ENCODE results near the gene PI4K2A. TPM values are rescaled to one million over a fixed set of nuclear protein-coding genes. Genes with fewer than 3 reads are reported as not detected.

Gene PI4K2A
- total and polyA plus RNA-seq, 2 of the 13 experiments (the other 11 are each of a cell fraction or from before 2014, with no cell fraction given) = 10.9 to 14.3 TPM

DNA sequence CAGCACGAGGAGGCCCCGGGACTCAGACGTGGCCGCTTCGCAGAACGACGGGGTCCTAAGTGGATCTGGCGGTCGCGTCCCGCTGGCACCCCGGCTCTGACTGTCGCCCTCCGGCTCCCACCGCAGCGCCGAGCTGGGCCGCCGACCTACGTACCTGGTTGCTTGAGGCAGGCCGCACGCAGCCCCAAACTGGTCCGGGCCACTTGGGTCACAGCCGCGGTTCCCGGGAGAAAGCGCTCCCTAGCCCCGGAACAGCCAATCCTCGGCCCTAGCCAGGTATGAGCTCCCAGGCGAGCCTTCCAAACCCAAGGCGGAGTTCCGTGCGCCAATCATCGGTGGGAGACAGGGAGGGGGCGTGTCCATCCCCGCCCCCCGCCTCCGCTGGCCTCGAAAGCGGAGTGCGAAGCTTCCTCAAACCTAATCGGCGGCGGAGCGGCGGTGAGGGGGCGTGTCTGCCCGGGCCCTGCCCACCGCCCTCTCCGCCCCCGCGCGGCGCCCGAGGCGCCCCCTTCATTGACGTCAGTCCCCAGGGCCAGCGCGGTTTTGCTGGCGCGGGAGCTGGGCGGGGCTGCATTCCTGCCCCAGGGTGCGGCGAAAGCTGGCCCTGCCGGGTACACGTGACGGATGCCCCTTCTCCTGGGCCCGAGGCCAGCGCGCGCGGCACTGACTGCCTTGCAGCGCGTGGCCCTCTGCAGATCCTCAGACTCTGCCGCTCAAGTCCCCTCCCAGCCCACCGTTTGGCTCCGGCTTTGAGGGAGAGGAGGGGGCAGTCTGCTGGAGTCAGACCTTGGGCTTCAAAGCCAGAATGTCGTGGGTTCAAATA is 46.7 kb downstream of the PI4K2A start, which contains the start of gene AVPI1:
TSS of gene AVPI1 (minus strand) at position 280 of the 823 bp plus-strand sequence. CDS start 7,336 bp downstream, outside the sequence.
- Histone ChIP-seq H3K4me3 (replicated peaks in 1 of 3; ENCODE audit: insufficient read depth in 1 of 3, low read depth in 2 of 3, low read length in 3 of 3) (peak within 1 kb of the TSS; percentile 91 to 97 (median 95)), H3K79me2 (ENCODE audit: insufficient read depth, low read length) (peaks cover 43% of the 10 kb centered on the region), H3K4me2 (ENCODE audit: low read depth, low read length) (peak within 1 kb of the TSS; percentile 94), H3K27me3 (ENCODE audit: control insufficient read depth in 1 of 2, insufficient read depth in 2 of 2, low read length in 2 of 2) (no peaks in the 10 kb centered on the region; a peak in 1 of 5 replicates), H3K27ac (ENCODE audit: extremely low read length, insufficient read depth, low read length) (peak within 1 kb of the TSS; percentile 94), H2AFZ (ENCODE audit: low read length) (peak within 1 kb of the TSS; percentile 61), H3K36me3 (replicated peaks in 1 of 2; ENCODE audit: control insufficient read depth in 1 of 2, insufficient read depth in 2 of 2, low read length in 2 of 2) (no peaks in the 10 kb centered on the region), H4K20me1 (ENCODE audit: insufficient read depth, low read length) (peaks cover 10% of the 10 kb centered on the region), H3K9me3 (ENCODE audit: low read length) (no peaks in the 10 kb centered on the region), H3K9ac (ENCODE audit: insufficient read depth, low read depth, low read length) (peak within 1 kb of the TSS; percentile 96), H3K4me1 (ENCODE audit: insufficient read depth, low read length) (peaks cover 54% of the 10 kb centered on the region)
- intact Hi-C loops (cut with micrococcal nuclease; ENCODE audit: unreplicated experiment) = no loop called here
- FAIRE-seq (no peak), DNase-seq (ENCODE audit: low spot score) (peak; percentile 95), ATAC-seq (peak; percentile 84)
- 0% methylated on average over 4 of the region's 78 CpGs for WGBS (ENCODE audit: low lambda C conversion rate)
- BruUV-seq (replicated peaks) = no TSS peak
- in situ Hi-C loops (cut with HindIII; ENCODE audit: extremely low pct_ligation_motif_present, low pct_unique_long_range_greater_than_20kb) = no loop called here
- POLR2A ChIA-PET = interaction anchor here (0.6 to 3.5 kb wide), 21 partner anchors 11 to 286 kb away, joined by 3 to 39 read pairs (median 5); partner anchors contain the start of genes HOGA1, PI4K2A, RRP12 and UBTD1
- CTCF ChIA-PET (ENCODE audit: low intra/inter-chr PET ratio, low total read pairs) = no interaction called here
- peak; percentile 86; the same call in 1 of the 2 replicates for TF ChIP-seq CC2D1A (CRISPR knock-in tag; IDR thresholded peaks at IDR 0.05)
- TF ChIP-seq, protein P1, sequence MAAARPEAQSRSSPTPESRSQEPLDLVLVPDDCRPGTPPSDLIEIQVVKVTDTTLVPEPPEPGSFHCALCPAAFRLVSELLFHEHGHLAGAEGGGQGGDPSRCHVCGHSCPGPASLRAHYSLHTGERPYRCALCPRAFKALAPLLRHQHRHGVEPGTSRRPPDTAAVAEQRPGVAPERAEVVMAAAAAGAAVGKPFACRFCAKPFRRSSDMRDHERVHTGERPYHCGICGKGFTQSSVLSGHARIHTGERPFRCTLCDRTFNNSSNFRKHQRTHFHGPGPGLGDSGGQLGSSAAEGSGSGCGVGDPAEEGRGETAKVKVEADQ (CRISPR knock-in tag; IDR thresholded peaks at IDR 0.05; ENCODE audit: borderline replicate concordance) = peak; percentile 32; the same call in 1 of the 2 replicates
- TF ChIP-seq, protein P2, sequence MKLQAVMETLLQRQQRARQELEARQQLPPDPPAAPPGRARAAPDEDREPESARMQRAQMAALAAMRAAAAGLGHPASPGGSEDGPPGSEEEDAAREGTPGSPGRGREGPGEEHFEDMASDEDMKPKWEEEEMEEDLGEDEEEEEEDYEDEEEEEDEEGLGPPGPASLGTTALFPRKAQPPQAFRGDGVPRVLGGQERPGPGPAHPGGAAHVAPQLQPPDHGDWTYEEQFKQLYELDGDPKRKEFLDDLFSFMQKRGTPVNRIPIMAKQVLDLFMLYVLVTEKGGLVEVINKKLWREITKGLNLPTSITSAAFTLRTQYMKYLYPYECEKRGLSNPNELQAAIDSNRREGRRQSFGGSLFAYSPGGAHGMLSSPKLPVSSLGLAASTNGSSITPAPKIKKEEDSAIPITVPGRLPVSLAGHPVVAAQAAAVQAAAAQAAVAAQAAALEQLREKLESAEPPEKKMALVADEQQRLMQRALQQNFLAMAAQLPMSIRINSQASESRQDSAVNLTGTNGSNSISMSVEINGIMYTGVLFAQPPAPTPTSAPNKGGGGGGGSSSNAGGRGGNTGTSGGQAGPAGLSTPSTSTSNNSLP (IDR thresholded peaks at IDR 0.05; ENCODE audit: low read depth, low read length) = no peak
- TF ChIP-seq, protein P3, sequence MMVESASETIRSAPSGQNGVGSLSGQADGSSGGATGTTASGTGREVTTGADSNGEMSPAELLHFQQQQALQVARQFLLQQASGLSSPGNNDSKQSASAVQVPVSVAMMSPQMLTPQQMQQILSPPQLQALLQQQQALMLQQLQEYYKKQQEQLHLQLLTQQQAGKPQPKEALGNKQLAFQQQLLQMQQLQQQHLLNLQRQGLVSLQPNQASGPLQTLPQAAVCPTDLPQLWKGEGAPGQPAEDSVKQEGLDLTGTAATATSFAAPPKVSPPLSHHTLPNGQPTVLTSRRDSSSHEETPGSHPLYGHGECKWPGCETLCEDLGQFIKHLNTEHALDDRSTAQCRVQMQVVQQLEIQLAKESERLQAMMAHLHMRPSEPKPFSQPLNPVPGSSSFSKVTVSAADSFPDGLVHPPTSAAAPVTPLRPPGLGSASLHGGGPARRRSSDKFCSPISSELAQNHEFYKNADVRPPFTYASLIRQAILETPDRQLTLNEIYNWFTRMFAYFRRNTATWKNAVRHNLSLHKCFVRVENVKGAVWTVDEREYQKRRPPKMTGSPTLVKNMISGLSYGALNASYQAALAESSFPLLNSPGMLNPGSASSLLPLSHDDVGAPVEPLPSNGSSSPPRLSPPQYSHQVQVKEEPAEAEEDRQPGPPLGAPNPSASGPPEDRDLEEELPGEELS (CRISPR knock-in tag; IDR thresholded peaks at IDR 0.05) = peak; percentile 80
- TF ChIP-seq, protein P4, sequence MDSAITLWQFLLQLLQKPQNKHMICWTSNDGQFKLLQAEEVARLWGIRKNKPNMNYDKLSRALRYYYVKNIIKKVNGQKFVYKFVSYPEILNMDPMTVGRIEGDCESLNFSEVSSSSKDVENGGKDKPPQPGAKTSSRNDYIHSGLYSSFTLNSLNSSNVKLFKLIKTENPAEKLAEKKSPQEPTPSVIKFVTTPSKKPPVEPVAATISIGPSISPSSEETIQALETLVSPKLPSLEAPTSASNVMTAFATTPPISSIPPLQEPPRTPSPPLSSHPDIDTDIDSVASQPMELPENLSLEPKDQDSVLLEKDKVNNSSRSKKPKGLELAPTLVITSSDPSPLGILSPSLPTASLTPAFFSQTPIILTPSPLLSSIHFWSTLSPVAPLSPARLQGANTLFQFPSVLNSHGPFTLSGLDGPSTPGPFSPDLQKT (CRISPR knock-in tag; IDR thresholded peaks at IDR 0.05; ENCODE audit: borderline replicate concordance) = no peak
- TF ChIP-seq FOXC1 (CRISPR knock-in tag; IDR thresholded peaks at IDR 0.05; ENCODE audit: borderline replicate concordance) = peak; percentile 93
- TF ChIP-seq HOXA9 (CRISPR knock-in tag; IDR thresholded peaks at IDR 0.05; ENCODE audit: borderline replicate concordance) = peak; percentile 53; the same call in 1 of the 2 replicates
- no peak for TF ChIP-seq ZNF775 (CRISPR knock-in tag; IDR thresholded peaks at IDR 0.05; ENCODE audit: borderline replicate concordance)
- TF ChIP-seq, protein P5, sequence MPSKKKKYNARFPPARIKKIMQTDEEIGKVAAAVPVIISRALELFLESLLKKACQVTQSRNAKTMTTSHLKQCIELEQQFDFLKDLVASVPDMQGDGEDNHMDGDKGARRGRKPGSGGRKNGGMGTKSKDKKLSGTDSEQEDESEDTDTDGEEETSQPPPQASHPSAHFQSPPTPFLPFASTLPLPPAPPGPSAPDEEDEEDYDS (CRISPR knock-in tag; IDR thresholded peaks at IDR 0.05) = peak; percentile 91
- TF ChIP-seq JARID2 (CRISPR knock-in tag; IDR thresholded peaks at IDR 0.05; ENCODE audit: insufficient replicate concordance) = no peak
- 0 out of 2 replicates have a peak, but pooled peaks have one; percentile 52 for TF ChIP-seq ZFP82 (CRISPR knock-in tag; IDR thresholded peaks at IDR 0.05; ENCODE audit: borderline replicate concordance)
- no peak; the same call in 1 of the 2 replicates for TF ChIP-seq SIX4 (CRISPR knock-in tag; IDR thresholded peaks at IDR 0.05)
- TF ChIP-seq, protein P6, sequence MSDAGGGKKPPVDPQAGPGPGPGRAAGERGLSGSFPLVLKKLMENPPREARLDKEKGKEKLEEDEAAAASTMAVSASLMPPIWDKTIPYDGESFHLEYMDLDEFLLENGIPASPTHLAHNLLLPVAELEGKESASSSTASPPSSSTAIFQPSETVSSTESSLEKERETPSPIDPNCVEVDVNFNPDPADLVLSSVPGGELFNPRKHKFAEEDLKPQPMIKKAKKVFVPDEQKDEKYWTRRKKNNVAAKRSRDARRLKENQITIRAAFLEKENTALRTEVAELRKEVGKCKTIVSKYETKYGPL (CRISPR knock-in tag; IDR thresholded peaks at IDR 0.05) = no peak
- no peak for TF ChIP-seq ZNF720 (CRISPR knock-in tag; IDR thresholded peaks at IDR 0.05)
